ENCODE results near the gene STK38L. TPM values are rescaled to one million over a fixed set of nuclear protein-coding genes. Genes with fewer than 3 reads are reported as not detected.

The STK38L gene
- total and polyA plus RNA-seq, 10 of the 15 experiments (the other 5 are each of a cell fraction or from before 2014, with no cell fraction given): 43.0 to 154 (median 115) TPM

DNA sequence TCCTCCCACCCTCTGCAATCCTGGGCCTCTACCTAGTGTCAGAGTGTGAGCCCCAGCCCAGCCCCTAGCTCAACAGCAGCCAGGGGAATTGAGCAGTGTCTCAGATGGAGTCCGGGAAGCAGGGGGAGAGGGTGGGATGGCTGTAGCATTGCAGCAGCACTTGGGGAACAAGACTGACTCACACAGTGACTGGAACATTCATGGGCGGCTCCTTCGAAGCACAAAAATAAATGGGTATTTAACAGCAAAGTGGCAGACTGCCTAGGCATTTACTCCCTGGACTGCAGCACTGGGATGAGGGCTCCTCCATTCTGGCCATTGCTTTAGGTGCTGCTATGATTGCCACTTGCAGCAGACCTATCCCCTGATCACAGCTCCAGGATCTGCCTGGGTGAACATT lies 46.0 kb upstream of the STK38L start:
- Histone ChIP-seq H3K9me3 (replicated peaks; ENCODE audit: control insufficient read depth, insufficient read depth, low read length) (no peaks in the 10 kb centered on the region), H3K4me3 (no peak overlapping the region), H3K4me2 (ENCODE audit: control insufficient read depth, insufficient read depth) (no peak overlapping the region), H4K20me1 (ENCODE audit: control insufficient read depth, insufficient read depth) (no peaks in the 10 kb centered on the region), H3K36me3 (ENCODE audit: control insufficient read depth in 2 of 2, insufficient read depth in 2 of 2, low read length in 1 of 2) (no peaks in the 10 kb centered on the region), H3K27ac (ENCODE audit: control insufficient read depth, insufficient read depth) (no peak overlapping the region), H3K27me3 (replicated peaks in 1 of 2; ENCODE audit: control insufficient read depth in 2 of 2, insufficient read depth in 2 of 2, low read length in 1 of 2) (no peaks in the 10 kb centered on the region), H2AFZ (ENCODE audit: control insufficient read depth, low read depth, low read length) (no peak overlapping the region), H3K79me2 (ENCODE audit: control insufficient read depth, insufficient read depth, low read length) (no peaks in the 10 kb centered on the region), H3K4me1 (ENCODE audit: control insufficient read depth, insufficient read depth, low read length) (peaks cover 6% of the 10 kb centered on the region; the same call in 1 of the 2 replicates), H3K9ac (ENCODE audit: control insufficient read depth, insufficient read depth, low read length) (no peak overlapping the region)
- FAIRE-seq (no peak), ATAC-seq (no peak), DNase-seq (ENCODE audit: low read depth, low spot score) (no peak)
- intact Hi-C loops (cut with micrococcal nuclease; ENCODE audit: unreplicated experiment): no loop called here
- POLR2A ChIA-PET: no interaction called here
- RAD21 ChIA-PET (ENCODE audit: unreplicated experiment): no interaction called here
- no TSS peak for BruUV-seq (replicated peaks)
- 98% methylated on average over 3 of the region's 3 CpGs for WGBS (ENCODE audit: insufficient coverage, insufficient replicate concordance, low lambda C conversion rate, missing lambda C conversion rate)
- SMC1A ChIA-PET (ENCODE audit: uncharacterized antibody, unreplicated experiment): interaction anchor here (2.0 kb wide), 1 partner anchor 10 kb away, joined by 4 read pairs; no protein-coding TSS in a partner anchor
- CTCF ChIA-PET: interaction anchor here (1.0 to 1.3 kb wide), 2 partner anchors 8 to 108 kb away, joined by 3 read pairs; no protein-coding TSS in a partner anchor
- in situ Hi-C loops (cut with MboI): no loop called here
- TF ChIP-seq YBX1 (IDR thresholded peaks at IDR 0.05): no peak
- no peak for TF ChIP-seq KLF5 (IDR thresholded peaks at IDR 0.05; ENCODE audit: partially characterized antibody)
- TF ChIP-seq SMC3 (IDR thresholded peaks at IDR 0.05; ENCODE audit: borderline replicate concordance, low read length): no peak
- no peak for TF ChIP-seq CHD2 (IDR thresholded peaks at IDR 0.05; ENCODE audit: borderline replicate concordance, low read depth, low read length)
- no peak for TF ChIP-seq PBX3 (IDR thresholded peaks at IDR 0.05; ENCODE audit: insufficient replicate concordance, low read depth, low read length)
- TF ChIP-seq, protein P1, sequence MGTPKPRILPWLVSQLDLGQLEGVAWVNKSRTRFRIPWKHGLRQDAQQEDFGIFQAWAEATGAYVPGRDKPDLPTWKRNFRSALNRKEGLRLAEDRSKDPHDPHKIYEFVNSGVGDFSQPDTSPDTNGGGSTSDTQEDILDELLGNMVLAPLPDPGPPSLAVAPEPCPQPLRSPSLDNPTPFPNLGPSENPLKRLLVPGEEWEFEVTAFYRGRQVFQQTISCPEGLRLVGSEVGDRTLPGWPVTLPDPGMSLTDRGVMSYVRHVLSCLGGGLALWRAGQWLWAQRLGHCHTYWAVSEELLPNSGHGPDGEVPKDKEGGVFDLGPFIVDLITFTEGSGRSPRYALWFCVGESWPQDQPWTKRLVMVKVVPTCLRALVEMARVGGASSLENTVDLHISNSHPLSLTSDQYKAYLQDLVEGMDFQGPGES (IDR thresholded peaks at IDR 0.05): no peak
- no peak for TF ChIP-seq NR2F1 (conservative IDR thresholded peaks at IDR 0.05)
- TF ChIP-seq CBX5 (IDR thresholded peaks at IDR 0.05; ENCODE audit: low read depth): no peak
- TF ChIP-seq, protein P2, sequence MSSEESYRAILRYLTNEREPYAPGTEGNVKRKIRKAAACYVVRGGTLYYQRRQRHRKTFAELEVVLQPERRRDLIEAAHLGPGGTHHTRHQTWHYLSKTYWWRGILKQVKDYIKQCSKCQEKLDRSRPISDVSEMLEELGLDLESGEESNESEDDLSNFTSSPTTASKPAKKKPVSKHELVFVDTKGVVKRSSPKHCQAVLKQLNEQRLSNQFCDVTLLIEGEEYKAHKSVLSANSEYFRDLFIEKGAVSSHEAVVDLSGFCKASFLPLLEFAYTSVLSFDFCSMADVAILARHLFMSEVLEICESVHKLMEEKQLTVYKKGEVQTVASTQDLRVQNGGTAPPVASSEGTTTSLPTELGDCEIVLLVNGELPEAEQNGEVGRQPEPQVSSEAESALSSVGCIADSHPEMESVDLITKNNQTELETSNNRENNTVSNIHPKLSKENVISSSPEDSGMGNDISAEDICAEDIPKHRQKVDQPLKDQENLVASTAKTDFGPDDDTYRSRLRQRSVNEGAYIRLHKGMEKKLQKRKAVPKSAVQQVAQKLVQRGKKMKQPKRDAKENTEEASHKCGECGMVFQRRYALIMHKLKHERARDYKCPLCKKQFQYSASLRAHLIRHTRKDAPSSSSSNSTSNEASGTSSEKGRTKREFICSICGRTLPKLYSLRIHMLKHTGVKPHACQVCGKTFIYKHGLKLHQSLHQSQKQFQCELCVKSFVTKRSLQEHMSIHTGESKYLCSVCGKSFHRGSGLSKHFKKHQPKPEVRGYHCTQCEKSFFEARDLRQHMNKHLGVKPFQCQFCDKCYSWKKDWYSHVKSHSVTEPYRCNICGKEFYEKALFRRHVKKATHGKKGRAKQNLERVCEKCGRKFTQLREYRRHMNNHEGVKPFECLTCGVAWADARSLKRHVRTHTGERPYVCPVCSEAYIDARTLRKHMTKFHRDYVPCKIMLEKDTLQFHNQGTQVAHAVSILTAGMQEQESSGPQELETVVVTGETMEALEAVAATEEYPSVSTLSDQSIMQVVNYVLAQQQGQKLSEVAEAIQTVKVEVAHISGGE (CRISPR knock-in tag; IDR thresholded peaks at IDR 0.05): no peak
- no peak for TF ChIP-seq TCF7 (IDR thresholded peaks at IDR 0.05; ENCODE audit: borderline replicate concordance)
- no peak for TF ChIP-seq MXI1 (IDR thresholded peaks at IDR 0.05; ENCODE audit: low read depth, low read length)
- no peak for TF ChIP-seq ZNF592 (IDR thresholded peaks at IDR 0.05)
- no peak for TF ChIP-seq HCFC1 (IDR thresholded peaks at IDR 0.05; ENCODE audit: low read length)
- TF ChIP-seq SUZ12 (IDR thresholded peaks at IDR 0.05; ENCODE audit: unreplicated experiment): no peak

Data from GM12878 (cell line).